SK-N-SH treated with all-trans-retinoic acid at 6 μM for 48 hours (cell line): Measurements from ENCODE around the gene MRPL48.

Experiments used
- ATAC-seq: fragments of 200-7000 bp; cut with Tn5 transposase; 3 replicates; pipeline ENCODE4 v1.9.1; 2020; ENCODE audit warnings: mild to moderate bottlenecking, moderate library complexity
- ARNTL ChIP-seq: fragments of 450-650 bp; formaldehyde crosslinking; IDR thresholded peaks from 2 replicates; pipeline ENCODE4 v1.5.0; 2020; ENCODE audit warnings: low read depth, mild to moderate bottlenecking, moderate library complexity, borderline replicate concordance
- BACH2 ChIP-seq: fragments of 250-450 bp; sonication (Bioruptor Pico); IDR thresholded peaks from 2 replicates; pipeline ENCODE4 v1.9.0; 2021; ENCODE audit warnings: mild to moderate bottlenecking, borderline replicate concordance
- CREB5 ChIP-seq: fragments of 250-450 bp; sonication (Bioruptor Pico); IDR thresholded peaks from 2 replicates; pipeline ENCODE4 v1.5.1; 2020; ENCODE audit warnings: low read depth, mild to moderate bottlenecking, moderate library complexity
- CSDC2 ChIP-seq: fragments of 250-450 bp; sonication (Bioruptor Pico); IDR thresholded peaks from 2 replicates; pipeline ENCODE4 v1.5.0; 2020; ENCODE audit warnings: mild to moderate bottlenecking, moderate library complexity
- CSRNP3 ChIP-seq: fragments of 250-450 bp; sonication (Bioruptor Pico); IDR thresholded peaks from 2 replicates; pipeline ENCODE4 v1.5.1; 2021; ENCODE audit warnings: mild to moderate bottlenecking, moderate library complexity
- ESRRG ChIP-seq: fragments of 250-450 bp; sonication (Bioruptor Pico); IDR thresholded peaks from 2 replicates; pipeline ENCODE4 v1.6.1; 2021; ENCODE audit warnings: mild to moderate bottlenecking
- GLIS3 ChIP-seq: fragments of 250-450 bp; sonication (Bioruptor Pico); IDR thresholded peaks from 2 replicates; pipeline ENCODE4 v1.5.0; 2020; ENCODE audit warnings: mild to moderate bottlenecking, moderate library complexity
- ISL1 ChIP-seq: fragments of 250-450 bp; sonication (Bioruptor Pico); IDR thresholded peaks from 2 replicates; pipeline ENCODE4 v2.1.2; 2022; ENCODE audit warnings: mild to moderate bottlenecking, moderate library complexity
- OSR1 ChIP-seq: fragments of 250-450 bp; sonication (Bioruptor Pico); IDR thresholded peaks from 2 replicates; pipeline ENCODE4 v1.8.0; 2022; ENCODE audit warnings: moderate library complexity, mild to moderate bottlenecking, inconsistent platforms
- PATZ1 ChIP-seq: fragments of 250-450 bp; sonication (Bioruptor Pico); IDR thresholded peaks from 2 replicates; pipeline ENCODE4 v1.8.0; 2020; ENCODE audit warnings: mild to moderate bottlenecking, moderate library complexity, borderline replicate concordance
- POU6F1 ChIP-seq: fragments of 250-450 bp; sonication (Bioruptor Pico); IDR thresholded peaks from 2 replicates; pipeline ENCODE4 v1.8.0; 2021; ENCODE audit warnings: low read depth, mild to moderate bottlenecking, moderate library complexity, borderline replicate concordance
- PPARA ChIP-seq: fragments of 250-450 bp; sonication (Bioruptor Pico); IDR thresholded peaks from 2 replicates; pipeline ENCODE4 v1.5.0; 2020; ENCODE audit warnings: mild to moderate bottlenecking, borderline replicate concordance
- RARB ChIP-seq: fragments of 250-450 bp; sonication (Bioruptor Pico); IDR thresholded peaks from 2 replicates; pipeline ENCODE4 v1.8.0; 2021; ENCODE audit warnings: mild to moderate bottlenecking, moderate library complexity
- SNAI2 ChIP-seq: fragments of 250-450 bp; sonication (Bioruptor Pico); IDR thresholded peaks from 2 replicates; pipeline ENCODE4 v1.5.0; 2020; ENCODE audit warnings: mild to moderate bottlenecking, moderate library complexity
- TCF4 ChIP-seq: fragments of 250-450 bp; sonication (Bioruptor Pico); IDR thresholded peaks from 2 replicates; pipeline ENCODE4 v1.8.0; 2021; ENCODE audit warnings: mild to moderate bottlenecking, moderate library complexity, borderline replicate concordance
- TOX ChIP-seq: fragments of 250-450 bp; sonication (Bioruptor Pico); IDR thresholded peaks from 2 replicates; pipeline ENCODE4 v1.8.0; 2021; ENCODE audit warnings: mild to moderate bottlenecking, moderate library complexity, borderline replicate concordance
- TSHZ2 ChIP-seq: fragments of 250-450 bp; sonication (Bioruptor Pico); IDR thresholded peaks from 2 replicates; pipeline ENCODE4 v1.5.0; 2020; ENCODE audit warnings: mild to moderate bottlenecking, moderate library complexity
- ZC3H10 ChIP-seq: fragments of 250-450 bp; sonication (Bioruptor Pico); IDR thresholded peaks from 2 replicates; pipeline ENCODE4 v1.5.1; 2021; ENCODE audit warnings: mild to moderate bottlenecking, moderate library complexity
- ZFP3 ChIP-seq: fragments of 250-450 bp; sonication (Bioruptor Pico); IDR thresholded peaks from 2 replicates; pipeline ENCODE4 v1.5.0; 2020; ENCODE audit warnings: mild to moderate bottlenecking, moderate library complexity
- ZFP30 ChIP-seq: fragments of 450-650 bp; formaldehyde crosslinking; IDR thresholded peaks from 2 replicates; pipeline ENCODE4 v1.5.0; 2022; ENCODE audit warnings: mild to moderate bottlenecking, moderate library complexity
- ZNF565 ChIP-seq: fragments of 450-650 bp; formaldehyde crosslinking; conservative IDR thresholded peaks from 2 replicates; pipeline ENCODE4 v1.5.0; 2020; ENCODE audit warnings: low read depth, mild to moderate bottlenecking, moderate library complexity
- ZNF70 ChIP-seq: fragments of 450-650 bp; formaldehyde crosslinking; IDR thresholded peaks from 2 replicates; pipeline ENCODE4 v1.5.0; 2020; ENCODE audit warnings: mild to moderate bottlenecking, moderate library complexity
- ZNF8 ChIP-seq: fragments of 450-650 bp; formaldehyde crosslinking; IDR thresholded peaks from 2 replicates; pipeline ENCODE4 v1.5.0; 2020; ENCODE audit warnings: mild to moderate bottlenecking, moderate library complexity

The MRPL48 gene

GRCh38 chr11:73804712-73805111 is 17.0 kb downstream of the MRPL48 start:
- ATAC-seq: no peak
- TF ChIP-seq RARB (CRISPR knock-in tag): no peak
- TF ChIP-seq ZFP3 (CRISPR knock-in tag): no peak
- TF ChIP-seq PPARA: no peak
- no peak for TF ChIP-seq PATZ1 (CRISPR knock-in tag)
- no peak for TF ChIP-seq TCF4 (CRISPR knock-in tag)
- TF ChIP-seq OSR1 (CRISPR knock-in tag): no peak
- TF ChIP-seq ISL1 (CRISPR knock-in tag): no peak
- no peak for TF ChIP-seq ZFP30
- no peak for TF ChIP-seq CREB5 (CRISPR knock-in tag)
- TF ChIP-seq CSDC2 (CRISPR knock-in tag): no peak
- TF ChIP-seq BACH2: no peak
- no peak for TF ChIP-seq TOX (CRISPR knock-in tag)
- no peak for TF ChIP-seq CSRNP3
- no peak for TF ChIP-seq ESRRG (CRISPR knock-in tag)
- TF ChIP-seq ZC3H10: no peak
- TF ChIP-seq GLIS3: no peak
- TF ChIP-seq SNAI2 (CRISPR knock-in tag): no peak

- no peak for ATAC-seq
- TF ChIP-seq TCF4 (CRISPR knock-in tag): no peak
- TF ChIP-seq ZNF8: no peak
- TF ChIP-seq ZNF70 (CRISPR knock-in tag): no peak
- TF ChIP-seq SNAI2 (CRISPR knock-in tag): no peak
- TF ChIP-seq ZC3H10: no peak
- no peak for TF ChIP-seq CREB5 (CRISPR knock-in tag)
- no peak for TF ChIP-seq TOX (CRISPR knock-in tag)
- no peak for TF ChIP-seq PPARA
- no peak for TF ChIP-seq RARB (CRISPR knock-in tag)
- TF ChIP-seq ESRRG (CRISPR knock-in tag): no peak
- TF ChIP-seq CSDC2 (CRISPR knock-in tag): no peak
- TF ChIP-seq OSR1 (CRISPR knock-in tag): no peak
- no peak for TF ChIP-seq ISL1 (CRISPR knock-in tag)
- no peak for TF ChIP-seq ZFP30
Observed at GRCh38 chr11:73808052-73808451, 20.4 kb downstream of the MRPL48 start.

- no peak for ATAC-seq
- TF ChIP-seq CSDC2 (CRISPR knock-in tag) (no peak), ZNF565 (no peak), ISL1 (CRISPR knock-in tag) (no peak), BACH2 (no peak), GLIS3 (no peak), ZNF8 (no peak), ARNTL (CRISPR knock-in tag) (no peak), POU6F1 (CRISPR knock-in tag) (no peak), ZFP30 (no peak), CREB5 (CRISPR knock-in tag) (no peak), RARB (CRISPR knock-in tag) (no peak), ZNF70 (CRISPR knock-in tag) (no peak), ZFP3 (CRISPR knock-in tag) (no peak), PATZ1 (CRISPR knock-in tag) (no peak), ZC3H10 (no peak), TSHZ2 (CRISPR knock-in tag) (no peak), OSR1 (CRISPR knock-in tag) (no peak), ESRRG (CRISPR knock-in tag) (no peak), PPARA (no peak), SNAI2 (CRISPR knock-in tag) (no peak)
Observed at GRCh38 chr11:73810637-73811036, 23.0 kb downstream of the MRPL48 start.
